ENCODE data around the gene KCNK4. TPM values are rescaled to one million over a fixed set of nuclear protein-coding genes. Genes with fewer than 3 reads are reported as not detected.

Gene KCNK4
- total RNA-seq, 2 donors from 2014 or later: not detected

DNA sequence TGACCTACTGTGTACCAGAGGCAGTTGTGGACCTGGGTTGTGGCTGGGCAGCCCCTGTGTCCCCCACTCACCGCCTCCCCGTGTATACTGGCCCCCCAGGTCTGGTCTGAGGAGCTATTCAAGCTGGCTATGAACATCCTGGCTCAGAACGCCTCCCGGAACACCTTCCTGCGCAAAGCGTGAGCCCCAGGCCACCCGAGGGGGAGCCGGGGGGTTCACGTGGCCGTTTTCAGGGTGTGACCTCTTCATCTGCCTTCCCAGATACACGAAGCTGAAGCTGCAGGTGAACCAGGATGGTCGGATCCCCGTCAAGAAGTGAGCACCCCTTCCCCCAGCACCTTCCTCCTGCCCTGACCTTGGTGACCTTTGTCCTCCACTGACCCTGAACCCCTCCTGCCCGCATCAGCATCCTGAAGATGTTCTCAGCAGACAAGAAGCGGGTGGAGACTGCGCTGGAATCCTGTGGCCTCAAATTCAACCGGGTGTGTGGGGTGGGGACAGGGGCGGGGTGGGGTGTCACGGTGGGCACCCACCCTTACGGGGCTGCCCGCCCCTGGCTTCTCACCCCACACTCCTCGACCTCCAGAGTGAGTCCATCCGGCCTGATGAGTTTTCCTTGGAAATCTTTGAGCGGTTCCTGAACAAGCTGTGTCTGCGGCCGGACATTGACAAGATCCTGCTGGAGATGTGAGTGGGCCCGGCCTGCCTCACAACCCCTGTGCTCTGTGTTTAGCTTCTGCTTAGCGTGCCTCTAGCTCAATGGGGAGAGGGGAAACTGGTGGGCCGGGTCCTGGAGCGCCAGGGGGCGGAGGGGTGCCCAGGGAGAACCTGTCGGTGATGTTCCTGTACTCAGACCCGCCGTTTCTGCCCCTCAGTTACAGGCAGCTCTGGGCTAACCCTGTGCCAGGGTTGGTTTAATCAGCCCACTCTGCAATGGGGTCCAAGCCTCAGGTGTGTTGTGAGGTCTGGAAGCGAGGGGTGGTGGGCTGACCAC lies 35.7 kb upstream of the KCNK4 start:
- Histone ChIP-seq H3K27ac (no peak overlapping the region), H3K4me3 (no peak overlapping the region), H3K9me3 (no peaks in the 10 kb centered on the region), H3K4me1 (peaks cover 24% of the 10 kb centered on the region), H3K27me3 (no peaks in the 10 kb centered on the region), H3K36me3 (replicated peaks in 1 of 2; ENCODE audit: insufficient read depth in 1 of 2, low read depth in 2 of 2) (no peaks in the 10 kb centered on the region)
- no peak for DNase-seq
- no peak for TF ChIP-seq POLR2A (IDR thresholded peaks at IDR 0.05)
- TF ChIP-seq, protein P1, sequence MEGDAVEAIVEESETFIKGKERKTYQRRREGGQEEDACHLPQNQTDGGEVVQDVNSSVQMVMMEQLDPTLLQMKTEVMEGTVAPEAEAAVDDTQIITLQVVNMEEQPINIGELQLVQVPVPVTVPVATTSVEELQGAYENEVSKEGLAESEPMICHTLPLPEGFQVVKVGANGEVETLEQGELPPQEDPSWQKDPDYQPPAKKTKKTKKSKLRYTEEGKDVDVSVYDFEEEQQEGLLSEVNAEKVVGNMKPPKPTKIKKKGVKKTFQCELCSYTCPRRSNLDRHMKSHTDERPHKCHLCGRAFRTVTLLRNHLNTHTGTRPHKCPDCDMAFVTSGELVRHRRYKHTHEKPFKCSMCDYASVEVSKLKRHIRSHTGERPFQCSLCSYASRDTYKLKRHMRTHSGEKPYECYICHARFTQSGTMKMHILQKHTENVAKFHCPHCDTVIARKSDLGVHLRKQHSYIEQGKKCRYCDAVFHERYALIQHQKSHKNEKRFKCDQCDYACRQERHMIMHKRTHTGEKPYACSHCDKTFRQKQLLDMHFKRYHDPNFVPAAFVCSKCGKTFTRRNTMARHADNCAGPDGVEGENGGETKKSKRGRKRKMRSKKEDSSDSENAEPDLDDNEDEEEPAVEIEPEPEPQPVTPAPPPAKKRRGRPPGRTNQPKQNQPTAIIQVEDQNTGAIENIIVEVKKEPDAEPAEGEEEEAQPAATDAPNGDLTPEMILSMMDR (IDR thresholded peaks at IDR 0.05): no peak
- ATAC-seq: no peak
- intact Hi-C loops (cut with DNase I): no loop called here
- 87 to 94% methylated on average over 20 to 31 of the region's 35 CpGs for WGBS, 2 donors

DNA sequence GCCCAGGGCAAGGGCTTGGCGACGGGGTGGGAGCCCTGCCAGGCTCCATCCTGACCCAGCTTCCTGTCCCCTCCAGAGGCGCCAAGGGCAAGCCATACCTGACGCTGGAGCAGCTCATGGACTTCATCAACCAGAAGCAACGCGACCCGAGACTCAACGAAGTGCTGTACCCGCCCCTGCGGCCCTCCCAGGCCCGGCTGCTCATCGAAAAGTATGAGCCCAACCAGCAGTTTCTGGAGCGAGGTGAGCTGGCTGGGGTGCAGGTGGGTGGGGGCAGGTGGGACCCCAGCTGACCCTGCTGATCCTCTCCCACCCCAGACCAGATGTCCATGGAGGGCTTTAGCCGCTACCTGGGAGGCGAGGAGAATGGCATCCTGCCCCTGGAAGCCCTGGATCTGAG lies 34.8 kb upstream of the KCNK4 start:
- H3K9me3 ChIP-seq: no peaks in the 10 kb centered on the region
- ATAC-seq: no peak
- TF ChIP-seq, protein P1 (IDR thresholded peaks at IDR 0.05): no peak
- no peak for TF ChIP-seq POLR2A (IDR thresholded peaks at IDR 0.05)
- 87 to 89% methylated on average over 8 to 15 of the region's 15 CpGs for WGBS, 2 donors
- no peak for DNase-seq
- H3K27ac ChIP-seq: no peak overlapping the region
- no peak overlapping the region for H3K4me3 ChIP-seq
- H3K27me3 ChIP-seq: no peaks in the 10 kb centered on the region
- no peaks in the 10 kb centered on the region for H3K36me3 ChIP-seq (replicated peaks in 1 of 2; ENCODE audit: insufficient read depth in 1 of 2, low read depth in 2 of 2)
- intact Hi-C loops (cut with DNase I): no loop called here
- H3K4me1 ChIP-seq: peaks cover 16% of the 10 kb centered on the region

DNA sequence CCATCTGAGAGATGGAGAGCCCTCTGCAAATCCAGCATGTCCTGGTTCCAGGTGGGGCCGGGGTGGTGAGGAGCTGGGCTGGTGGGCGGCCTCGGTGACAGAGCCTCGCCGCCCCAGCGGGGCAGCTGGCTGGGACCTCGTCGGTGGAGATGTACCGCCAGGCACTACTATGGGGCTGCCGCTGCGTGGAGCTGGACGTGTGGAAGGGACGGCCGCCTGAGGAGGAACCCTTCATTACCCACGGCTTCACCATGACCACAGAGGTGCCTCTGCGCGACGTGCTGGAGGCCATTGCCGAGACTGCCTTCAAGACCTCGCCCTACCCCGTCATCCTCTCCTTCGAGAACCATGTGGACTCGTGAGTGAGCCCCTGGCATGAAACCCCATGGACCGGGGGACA lies 32.7 kb upstream of the KCNK4 start:
- no peaks in the 10 kb centered on the region for H3K27me3 ChIP-seq
- H3K36me3 ChIP-seq (replicated peaks in 1 of 2; ENCODE audit: insufficient read depth in 1 of 2, low read depth in 2 of 2): no peaks in the 10 kb centered on the region
- H3K4me1 ChIP-seq: no peaks in the 10 kb centered on the region
- H3K4me3 ChIP-seq: no peak overlapping the region
- DNase-seq (no peak), ATAC-seq (no peak)
- no peak overlapping the region for H3K27ac ChIP-seq
- intact Hi-C loops (cut with DNase I): no loop called here
- no peaks in the 10 kb centered on the region for H3K9me3 ChIP-seq
- TF ChIP-seq, protein P1 (IDR thresholded peaks at IDR 0.05): no peak
- TF ChIP-seq POLR2A (IDR thresholded peaks at IDR 0.05): no peak
- 88 to 89% methylated on average over 6 to 18 of the region's 24 CpGs for WGBS, 2 donors

DNA sequence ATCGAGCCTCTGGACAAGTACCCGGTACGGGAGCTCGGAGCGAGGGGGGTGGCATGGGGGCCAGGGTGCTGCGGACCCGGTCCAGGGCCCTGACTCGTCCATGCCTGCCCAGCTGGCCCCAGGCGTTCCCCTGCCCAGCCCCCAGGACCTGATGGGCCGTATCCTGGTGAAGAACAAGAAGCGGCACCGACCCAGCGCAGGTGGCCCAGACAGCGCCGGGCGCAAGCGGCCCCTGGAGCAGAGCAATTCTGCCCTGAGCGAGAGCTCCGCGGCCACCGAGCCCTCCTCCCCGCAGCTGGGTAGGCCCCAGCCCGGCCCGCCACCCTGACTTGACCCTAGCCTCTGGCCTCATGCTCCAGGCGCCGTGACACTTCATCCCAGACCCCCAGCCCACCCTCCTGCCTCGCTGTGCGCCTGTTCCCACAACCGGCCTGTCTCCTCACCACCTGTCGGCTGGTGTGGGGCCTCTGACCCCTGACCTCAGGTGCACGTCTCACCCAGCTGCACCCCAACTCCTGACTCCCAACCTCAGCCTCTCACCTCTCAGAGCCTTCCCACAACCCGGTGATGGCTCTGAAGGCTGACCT lies 32.1 kb upstream of the KCNK4 start:
- no peaks in the 10 kb centered on the region for H3K4me1 ChIP-seq
- WGBS, 2 donors: 93 to 94% methylated on average over 14 to 26 of the region's 32 CpGs
- no peak overlapping the region for H3K4me3 ChIP-seq
- H3K36me3 ChIP-seq (replicated peaks in 1 of 2; ENCODE audit: insufficient read depth in 1 of 2, low read depth in 2 of 2): no peaks in the 10 kb centered on the region
- intact Hi-C loops (cut with DNase I): no loop called here
- H3K9me3 ChIP-seq: no peaks in the 10 kb centered on the region
- H3K27me3 ChIP-seq: no peaks in the 10 kb centered on the region
- no peak overlapping the region for H3K27ac ChIP-seq
- DNase-seq: no peak
- TF ChIP-seq POLR2A (IDR thresholded peaks at IDR 0.05): no peak
- TF ChIP-seq, protein P1 (IDR thresholded peaks at IDR 0.05): no peak
- ATAC-seq: no peak
